NCI-H1048 (cell line): ENCODE data around the gene GRIK4.

Source experiments
- DNase-seq: peaks from one replicate; lab custom pipeline; 2025; lab: John Stamatoyannopoulos, UW

GRIK4 gene

GRCh38 chr11:120814531-120815318 is 303.2 kb downstream of the GRIK4 start:
- DNase-seq, result no peak

GRCh38 chr11:120815319-120816100 is 304.0 kb downstream of the GRIK4 start:
- no peak for DNase-seq

- DNase-seq, result no peak
These were observed 304.6 kb downstream of the GRIK4 start for GRCh38 chr11:120816176-120816575.

DNA sequence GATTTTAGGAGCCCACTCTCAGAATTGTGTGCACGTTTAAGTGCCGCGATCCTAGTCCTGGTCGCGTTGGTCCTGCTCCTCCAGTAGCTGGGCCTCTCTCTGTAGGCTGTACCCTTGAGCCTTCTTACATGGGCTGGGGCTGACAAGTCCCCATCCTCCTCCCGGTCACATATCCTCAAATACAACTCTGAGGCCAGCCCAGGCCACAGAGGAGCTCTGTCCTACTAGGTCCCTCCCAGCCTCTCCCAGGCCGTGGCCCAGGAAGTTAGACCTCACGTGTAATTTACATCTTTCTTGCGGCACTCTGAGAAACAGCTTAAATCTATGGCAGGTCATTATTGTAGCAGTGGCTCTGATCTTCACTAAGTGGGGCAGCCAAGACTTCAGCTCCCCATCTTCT is 305.2 kb downstream of the GRIK4 start:
- no peak for DNase-seq

DNA sequence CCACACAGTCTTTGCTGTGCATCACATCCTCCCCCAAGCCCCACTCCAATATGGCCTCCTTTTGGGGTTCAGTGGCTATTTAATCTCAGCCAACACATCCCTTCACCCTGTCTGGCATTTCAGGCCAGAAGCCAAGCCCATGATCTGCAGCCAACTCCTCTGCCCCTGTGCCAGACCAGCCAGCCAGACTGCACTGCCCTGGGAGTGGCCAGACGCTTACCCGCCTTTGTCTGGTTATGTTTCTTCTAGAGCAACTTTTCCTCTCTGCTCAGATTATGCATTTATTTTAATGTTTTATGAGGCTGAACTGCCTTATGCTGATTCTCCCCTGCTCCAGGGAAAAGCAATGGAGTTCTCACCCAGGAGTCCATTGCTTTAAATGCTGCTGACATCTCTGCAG is 305.6 kb downstream of the GRIK4 start:
- no peak for DNase-seq

GRCh38 chr11:120818097-120818496 is 306.5 kb downstream of the GRIK4 start:
- no peak for DNase-seq

DNA sequence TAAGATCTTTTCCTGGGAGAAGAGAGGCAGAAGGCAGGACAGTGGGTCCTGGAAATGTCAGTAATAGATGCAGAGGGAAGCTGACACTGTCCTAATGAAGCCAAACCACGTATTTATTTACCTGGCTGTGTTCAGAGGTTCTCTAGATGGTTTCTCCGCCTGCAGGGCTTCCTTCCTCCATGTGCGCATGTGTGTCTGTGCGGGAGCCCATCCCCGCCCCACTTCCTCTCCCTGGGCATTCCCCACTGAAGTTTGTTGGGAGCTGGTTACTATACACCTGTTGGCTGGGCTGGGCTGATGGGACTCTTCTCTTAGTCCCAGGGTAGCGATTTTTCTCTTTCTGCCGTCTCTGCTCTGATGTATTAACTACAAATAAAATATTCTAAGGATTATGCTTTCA is 307.5 kb downstream of the GRIK4 start:
- no peak for DNase-seq

DNA sequence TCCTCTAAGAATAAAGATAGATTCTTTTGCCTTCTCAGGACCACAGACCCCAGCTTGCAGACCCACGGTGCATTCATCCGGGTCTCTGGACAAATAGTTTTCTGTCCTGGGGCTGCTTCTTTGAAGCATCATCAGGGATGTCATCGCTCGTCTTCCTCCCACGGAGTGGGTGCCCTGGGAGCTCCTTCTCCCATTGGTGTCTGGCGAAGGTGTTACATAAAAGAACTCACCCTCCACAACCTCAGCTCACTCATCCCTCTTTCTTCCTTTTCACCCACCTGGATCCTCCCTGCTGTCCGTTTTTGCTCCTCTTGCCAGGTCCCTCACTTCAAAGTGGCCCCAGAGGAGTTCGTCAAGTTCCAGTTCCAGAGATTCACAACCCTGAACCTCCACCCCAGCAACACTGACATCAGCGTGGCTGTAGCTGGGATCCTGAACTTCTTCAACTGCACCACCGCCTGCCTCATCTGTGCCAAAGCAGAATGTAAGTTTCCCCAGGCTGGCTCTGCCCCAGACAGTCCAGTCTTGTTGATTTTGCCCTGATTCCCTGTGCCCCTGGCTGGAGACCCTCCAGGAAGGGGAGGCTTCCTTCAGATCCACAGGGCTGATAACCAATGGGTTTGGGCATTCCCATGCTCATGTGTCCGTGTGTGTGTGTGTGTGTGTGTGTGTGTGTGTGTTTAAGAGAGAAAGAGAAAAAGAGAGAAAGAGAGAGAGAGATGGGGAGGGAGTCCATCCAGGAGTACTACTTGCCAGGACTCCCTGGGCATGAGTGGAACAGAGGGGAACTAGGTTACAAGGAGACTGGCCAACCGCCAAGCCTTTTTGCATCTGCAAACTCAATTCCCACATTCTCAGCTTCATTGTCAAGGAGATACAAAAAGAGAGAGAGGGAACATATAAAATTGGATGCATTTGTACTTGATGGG is 308.2 kb downstream of the GRIK4 start:
- no peak for DNase-seq

- DNase-seq, result no peak
These were observed 311.6 kb downstream of the GRIK4 start for GRCh38 chr11:120823159-120823558.

- DNase-seq, result no peak
These were observed 312.7 kb downstream of the GRIK4 start for GRCh38 chr11:120824242-120824641.

DNA sequence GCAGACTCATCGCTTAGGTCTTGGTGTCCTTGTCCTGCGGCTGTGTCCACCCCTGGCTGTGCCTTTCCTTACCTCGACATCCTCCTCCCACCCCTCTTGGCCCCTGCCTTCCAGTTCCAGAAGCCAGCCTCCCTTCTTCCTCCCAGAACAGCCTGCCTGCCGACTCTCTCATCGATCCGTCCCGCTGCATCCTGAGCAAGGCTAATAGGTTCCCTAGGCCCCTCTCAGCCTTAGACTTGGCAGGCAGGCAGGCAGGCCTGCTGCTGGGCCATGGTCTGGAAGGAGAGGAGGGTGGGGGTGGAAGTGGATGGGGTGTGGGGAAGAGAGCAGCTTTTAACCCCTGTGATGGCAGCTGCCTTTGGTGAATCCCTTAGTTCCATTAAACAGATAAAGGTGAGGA is 315.6 kb downstream of the GRIK4 start:
- DNase-seq, result no peak

- DNase-seq, result no peak
These were observed 316.3 kb downstream of the GRIK4 start for GRCh38 chr11:120827820-120828219.

GRCh38 chr11:120828847-120829246 is 317.3 kb downstream of the GRIK4 start:
- no peak for DNase-seq

GRCh38 chr11:120830085-120830620 is 318.6 kb downstream of the GRIK4 start:
- DNase-seq, result no peak

DNA sequence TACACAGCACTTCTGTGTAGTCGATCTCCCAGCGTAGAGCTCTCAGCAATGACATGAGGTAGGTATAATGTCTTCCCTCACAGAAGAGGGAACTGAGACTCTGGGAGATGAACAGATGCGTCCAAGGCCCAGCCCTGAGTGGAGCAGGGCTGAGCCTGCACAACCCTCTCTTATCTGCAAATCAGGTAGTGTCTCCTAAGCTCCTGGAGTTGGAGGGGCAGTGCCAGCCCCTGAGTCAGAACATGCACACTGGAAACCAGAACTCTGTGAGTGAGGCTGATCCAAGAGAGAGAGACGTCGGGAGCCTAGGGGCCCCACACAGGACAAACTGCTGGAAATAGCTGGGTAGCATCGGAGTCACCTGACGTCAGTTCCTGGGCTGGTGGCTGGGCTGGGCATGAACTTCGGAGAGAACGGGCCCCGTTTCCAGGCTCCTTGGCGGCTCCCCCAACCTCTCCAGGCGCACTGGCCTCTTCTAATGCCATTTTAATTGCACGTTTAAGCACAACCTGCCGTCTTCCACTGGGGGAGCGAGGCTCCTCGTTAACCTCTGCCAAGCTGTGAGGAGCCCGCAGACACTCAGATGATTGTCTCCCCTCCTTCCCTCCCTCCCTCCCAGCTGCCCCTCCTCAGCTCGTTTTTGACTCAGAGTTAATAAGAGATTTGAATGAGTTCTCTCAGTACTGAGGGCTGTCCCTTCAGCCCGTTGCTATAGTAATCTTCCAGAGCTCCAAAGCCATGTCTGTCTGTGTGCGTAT is 321.1 kb downstream of the GRIK4 start:
- DNase-seq, result no peak

DNA sequence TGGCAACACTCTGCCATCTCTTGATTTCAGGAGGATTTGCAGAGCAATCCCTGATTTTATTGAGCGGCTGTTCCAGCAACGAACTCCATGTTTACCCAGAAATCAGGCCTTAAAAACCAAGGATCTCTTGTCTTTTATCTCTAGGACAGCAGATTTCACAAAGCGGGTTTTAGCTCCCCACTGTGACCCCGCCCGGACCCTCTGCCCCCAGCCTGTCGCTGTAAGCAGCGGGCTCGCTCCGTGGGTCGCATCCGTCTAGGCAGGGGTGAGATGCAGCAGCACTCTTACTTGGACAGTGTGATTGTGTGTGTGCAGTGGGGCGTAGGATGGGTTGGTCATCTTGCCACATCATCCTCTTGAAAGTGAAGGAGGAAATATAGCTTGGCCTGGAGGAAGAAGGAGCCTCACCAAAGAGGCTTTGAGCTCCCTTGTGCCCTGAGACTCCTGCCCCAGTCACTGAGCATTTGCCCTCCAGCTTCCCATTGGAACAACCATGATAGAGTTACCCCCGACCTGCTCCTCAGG is 323.2 kb downstream of the GRIK4 start:
- no peak for DNase-seq

DNA sequence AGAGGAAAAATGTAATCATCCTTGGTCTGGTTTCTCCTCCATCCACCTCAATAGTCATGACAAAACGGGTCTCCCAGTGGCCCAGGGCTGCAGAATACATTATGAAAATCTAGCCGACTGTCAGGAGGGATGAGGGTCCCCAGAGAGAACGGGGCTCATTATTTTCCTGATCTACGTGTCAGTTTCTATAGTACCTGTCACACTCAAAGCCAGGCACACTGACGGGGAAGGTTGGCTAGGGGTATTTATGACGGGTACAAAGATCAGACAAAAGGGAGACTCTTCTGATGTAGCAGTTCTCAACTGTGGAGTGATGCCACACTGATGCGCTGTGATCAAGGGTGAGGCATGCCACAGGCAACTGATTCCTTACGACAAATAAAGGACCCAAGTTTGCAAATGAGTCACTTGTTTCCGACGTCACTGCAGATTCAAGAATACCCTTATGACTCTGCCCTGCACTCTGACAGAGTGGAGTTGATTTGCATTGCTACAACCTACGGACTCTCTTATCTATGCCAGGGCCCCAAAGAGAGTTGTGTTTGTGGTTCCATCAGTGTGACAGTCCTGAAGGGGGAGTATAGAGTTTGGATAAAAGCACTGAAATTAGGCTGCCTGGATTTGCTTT is 324.2 kb downstream of the GRIK4 start:
- DNase-seq, result no peak

- no peak for DNase-seq
These were observed 326.1 kb downstream of the GRIK4 start for GRCh38 chr11:120837696-120838095.

- no peak for DNase-seq
These were observed 327.7 kb downstream of the GRIK4 start for GRCh38 chr11:120839201-120839600.

GRCh38 chr11:120839846-120840402 is 328.4 kb downstream of the GRIK4 start:
- no peak for DNase-seq
